ENCODE data around the gene S1PR4. TPM values are rescaled to one million over a fixed set of nuclear protein-coding genes. Genes with fewer than 3 reads are reported as not detected.

Gene S1PR4
- total RNA-seq, 1 donor from 2014 or later: not detected

DNA sequence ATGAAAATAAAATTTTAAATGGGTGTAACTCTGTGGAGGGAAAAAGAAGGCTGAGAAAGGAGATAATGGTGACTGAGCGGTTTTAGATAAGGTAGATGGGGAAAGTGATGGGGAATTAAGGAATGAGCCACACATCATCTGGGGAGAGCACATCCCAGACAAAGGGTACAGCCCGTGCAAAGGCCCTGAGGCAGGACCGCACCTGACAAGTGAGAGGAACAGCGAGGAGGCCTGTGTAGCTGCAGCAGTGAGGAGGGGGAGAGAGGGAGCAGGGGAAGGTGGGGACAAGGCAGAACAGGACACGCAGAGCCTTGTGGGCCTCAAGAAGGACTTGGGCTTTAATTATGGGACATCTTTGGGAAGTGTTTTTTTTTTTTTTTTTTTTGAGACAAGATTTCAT lies 44.1 kb downstream of the S1PR4 start:
- H3K27me3 ChIP-seq (ENCODE audit: control insufficient read depth, insufficient read depth, low read length): peaks cover 36% of the 10 kb centered on the region
- no peaks in the 10 kb centered on the region for H3K36me3 ChIP-seq (ENCODE audit: control insufficient read depth, insufficient read depth, low read length)
- TF ChIP-seq, protein P1, sequence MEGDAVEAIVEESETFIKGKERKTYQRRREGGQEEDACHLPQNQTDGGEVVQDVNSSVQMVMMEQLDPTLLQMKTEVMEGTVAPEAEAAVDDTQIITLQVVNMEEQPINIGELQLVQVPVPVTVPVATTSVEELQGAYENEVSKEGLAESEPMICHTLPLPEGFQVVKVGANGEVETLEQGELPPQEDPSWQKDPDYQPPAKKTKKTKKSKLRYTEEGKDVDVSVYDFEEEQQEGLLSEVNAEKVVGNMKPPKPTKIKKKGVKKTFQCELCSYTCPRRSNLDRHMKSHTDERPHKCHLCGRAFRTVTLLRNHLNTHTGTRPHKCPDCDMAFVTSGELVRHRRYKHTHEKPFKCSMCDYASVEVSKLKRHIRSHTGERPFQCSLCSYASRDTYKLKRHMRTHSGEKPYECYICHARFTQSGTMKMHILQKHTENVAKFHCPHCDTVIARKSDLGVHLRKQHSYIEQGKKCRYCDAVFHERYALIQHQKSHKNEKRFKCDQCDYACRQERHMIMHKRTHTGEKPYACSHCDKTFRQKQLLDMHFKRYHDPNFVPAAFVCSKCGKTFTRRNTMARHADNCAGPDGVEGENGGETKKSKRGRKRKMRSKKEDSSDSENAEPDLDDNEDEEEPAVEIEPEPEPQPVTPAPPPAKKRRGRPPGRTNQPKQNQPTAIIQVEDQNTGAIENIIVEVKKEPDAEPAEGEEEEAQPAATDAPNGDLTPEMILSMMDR (IDR thresholded peaks at IDR 0.05; ENCODE audit: insufficient read depth, low read length, poor library complexity, severe bottlenecking): no peak
- DNase-seq (ENCODE audit: low read depth): no peak
- H3K4me3 ChIP-seq (ENCODE audit: low read depth, low read length): no peak overlapping the region

DNA sequence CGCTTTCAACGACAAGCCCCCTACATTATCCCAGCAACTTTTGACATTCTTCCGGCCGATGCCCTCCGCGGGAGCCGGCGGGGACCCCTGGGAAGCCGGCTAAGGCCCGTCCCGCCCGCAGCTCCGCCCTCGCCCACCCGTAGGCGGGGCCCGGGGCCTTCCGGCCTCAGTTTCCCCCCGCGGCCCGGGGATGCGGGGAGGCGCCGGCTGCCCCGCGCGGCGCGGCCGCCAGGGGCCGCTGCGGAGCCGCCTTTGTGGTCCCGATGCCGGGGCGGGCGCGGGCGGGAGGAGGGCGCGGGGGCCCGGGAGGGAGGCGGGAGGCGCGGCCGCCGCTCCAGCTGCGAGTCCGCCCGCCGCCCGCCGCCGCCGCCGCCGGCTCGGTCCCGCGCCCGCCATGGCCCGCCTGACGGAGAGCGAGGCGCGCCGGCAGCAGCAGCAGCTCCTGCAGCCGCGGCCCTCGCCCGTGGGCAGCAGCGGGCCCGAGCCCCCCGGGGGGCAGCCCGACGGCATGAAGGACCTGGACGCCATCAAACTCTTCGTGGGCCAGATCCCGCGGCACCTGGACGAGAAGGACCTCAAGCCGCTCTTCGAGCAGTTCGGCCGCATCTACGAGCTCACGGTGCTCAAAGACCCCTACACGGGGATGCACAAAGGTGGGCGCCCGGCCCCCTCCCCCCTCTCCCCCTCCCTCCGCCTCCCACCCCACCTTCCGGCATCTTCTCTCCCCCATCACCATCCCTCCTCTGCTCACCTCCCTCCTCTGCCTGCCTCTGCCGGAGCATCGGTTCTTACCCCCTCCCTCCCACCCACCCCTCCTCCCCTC lies 46.0 kb downstream of the S1PR4 start, which contains the start of gene CELF5:
CELF5 (plus strand) TSS at position 316 of the 823 bp plus-strand sequence; CDS start at position 395, 79 bp downstream.
- Histone ChIP-seq H3K4me3 (ENCODE audit: low read depth, low read length) (peak within 1 kb of the TSS; percentile 10), H3K27me3 (ENCODE audit: control insufficient read depth, insufficient read depth, low read length) (peaks cover 53% of the 10 kb centered on the region), H3K36me3 (ENCODE audit: control insufficient read depth, insufficient read depth, low read length) (no peaks in the 10 kb centered on the region)
- no peak for DNase-seq (ENCODE audit: low read depth)
- TF ChIP-seq, protein P1 (IDR thresholded peaks at IDR 0.05; ENCODE audit: insufficient read depth, low read length, poor library complexity, severe bottlenecking): no peak

DNA sequence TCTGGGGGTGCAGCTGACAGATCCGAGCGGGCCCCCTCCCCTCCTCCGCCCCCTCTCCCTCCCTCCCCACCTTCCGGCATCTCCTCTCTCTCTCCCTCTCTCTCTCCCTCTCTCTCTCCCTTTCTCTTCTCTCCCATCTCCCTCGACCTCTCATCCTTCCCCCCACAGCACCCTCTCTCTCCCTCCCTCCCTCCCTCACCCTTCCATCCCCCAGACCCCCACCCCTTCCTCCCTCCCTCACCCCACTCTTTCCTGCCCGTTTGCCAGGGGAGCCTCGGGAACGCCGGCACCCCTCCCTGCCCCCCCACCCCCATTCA lies 46.6 kb downstream of the S1PR4 start:
- no peak for DNase-seq (ENCODE audit: low read depth)
- no peaks in the 10 kb centered on the region for H3K36me3 ChIP-seq (ENCODE audit: control insufficient read depth, insufficient read depth, low read length)
- TF ChIP-seq, protein P1 (IDR thresholded peaks at IDR 0.05; ENCODE audit: insufficient read depth, low read length, poor library complexity, severe bottlenecking): no peak
- H3K4me3 ChIP-seq (ENCODE audit: low read depth, low read length): no peak overlapping the region
- H3K27me3 ChIP-seq (ENCODE audit: control insufficient read depth, insufficient read depth, low read length): peaks cover 57% of the 10 kb centered on the region

DNA sequence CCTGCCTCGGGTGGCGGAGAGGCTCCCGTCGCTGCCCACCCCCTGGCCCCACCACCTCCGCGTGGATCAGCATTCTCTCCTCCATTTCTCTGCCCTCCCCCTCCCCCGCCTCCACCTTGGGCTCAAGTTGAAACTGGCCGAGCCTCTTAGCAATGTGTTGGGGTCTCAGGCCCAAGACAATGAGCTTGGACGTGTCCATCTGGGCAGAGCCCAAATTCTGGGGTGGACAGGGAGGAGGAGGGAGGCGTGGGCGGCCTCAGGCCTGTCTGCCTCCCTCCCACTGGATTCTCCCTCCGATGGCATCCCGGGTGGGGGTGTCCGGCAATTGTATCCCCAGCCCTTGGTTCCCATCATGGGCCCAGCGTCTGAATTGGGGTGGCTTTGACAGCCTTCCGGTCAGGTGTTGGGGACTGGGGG lies 47.1 kb downstream of the S1PR4 start:
- no peak overlapping the region for H3K4me3 ChIP-seq (ENCODE audit: low read depth, low read length)
- H3K27me3 ChIP-seq (ENCODE audit: control insufficient read depth, insufficient read depth, low read length): peaks cover 58% of the 10 kb centered on the region
- DNase-seq (ENCODE audit: low read depth): no peak
- no peaks in the 10 kb centered on the region for H3K36me3 ChIP-seq (ENCODE audit: control insufficient read depth, insufficient read depth, low read length)
- TF ChIP-seq, protein P1 (IDR thresholded peaks at IDR 0.05; ENCODE audit: insufficient read depth, low read length, poor library complexity, severe bottlenecking): no peak

DNA sequence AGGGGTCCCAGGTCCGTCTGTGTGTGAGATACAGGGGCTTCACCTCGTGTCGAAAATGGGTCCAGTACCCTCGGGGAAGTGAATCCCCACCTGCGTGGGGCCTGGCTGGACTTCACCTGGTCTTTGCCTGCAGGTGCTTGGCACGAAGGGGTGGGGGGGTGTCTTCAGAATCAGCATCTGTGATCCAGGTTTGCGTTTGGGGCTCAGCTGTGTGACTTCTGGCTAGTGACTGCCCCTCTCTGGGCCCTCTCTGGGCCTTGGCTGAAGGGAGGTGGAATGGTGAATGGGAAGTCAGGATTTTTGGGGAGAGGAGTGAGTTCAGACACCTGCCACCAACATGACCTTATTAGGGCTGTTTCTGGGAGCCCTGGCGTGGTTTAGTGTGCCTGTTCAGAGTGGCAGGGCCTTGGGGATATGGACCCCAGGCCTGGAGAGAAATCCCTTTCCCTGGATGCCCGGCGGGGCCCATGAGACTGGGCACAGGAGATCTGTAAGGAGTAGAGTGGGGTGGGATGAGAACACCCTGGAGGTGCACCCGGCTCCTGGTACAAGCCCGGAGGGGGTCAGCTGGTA lies 48.6 kb downstream of the S1PR4 start:
- peaks cover 57% of the 10 kb centered on the region for H3K27me3 ChIP-seq (ENCODE audit: control insufficient read depth, insufficient read depth, low read length)

More for the DNA sequence above, 48.6 kb downstream of the S1PR4 start:
- Histone ChIP-seq H3K4me3 (ENCODE audit: low read depth, low read length) (no peak overlapping the region), H3K36me3 (ENCODE audit: control insufficient read depth, insufficient read depth, low read length) (no peaks in the 10 kb centered on the region)
- TF ChIP-seq, protein P1 (IDR thresholded peaks at IDR 0.05; ENCODE audit: insufficient read depth, low read length, poor library complexity, severe bottlenecking): no peak
- DNase-seq (ENCODE audit: low read depth): no peak
